CD4-positive, alpha-beta T cell treated with Interleukin-4 for 4 hours (primary cell): ENCODE data around the gene ZNF385B.
"Not testable (repeated sequence)": the region's sequence is repeated elsewhere in the genome, so short reads cannot be mapped to it uniquely, and the experiment has no call there.

Experiments
- DNase-seq: peaks from one replicate; pipeline ENCODE4 v3.0.0-alpha.2; 2020

Gene ZNF385B

GRCh38 chr2:179800776-179801175 is 60.6 kb downstream of the ZNF385B start:
- no peak for DNase-seq

GRCh38 chr2:179796213-179797007 is 65.0 kb downstream of the ZNF385B start:
- no peak for DNase-seq

DNA sequence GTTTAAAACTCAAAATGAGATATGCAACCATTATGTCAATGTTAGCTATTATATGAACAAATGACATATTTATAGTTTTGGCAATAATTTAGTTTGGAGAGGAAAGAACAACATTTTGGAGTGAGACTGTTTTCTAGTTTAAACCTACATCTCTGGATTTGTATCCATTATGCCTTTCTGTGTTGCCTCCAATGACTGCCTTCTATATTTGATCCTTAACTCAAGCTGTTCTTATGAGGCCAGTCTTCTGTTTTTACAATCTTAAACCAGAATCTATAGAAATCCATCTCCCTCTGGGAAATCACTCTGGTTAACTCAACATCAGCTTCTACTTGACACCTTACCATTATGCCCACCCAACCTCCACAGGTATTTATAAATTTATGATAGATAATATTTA is 67.5 kb downstream of the ZNF385B start:
- DNase-seq = no peak

GRCh38 chr2:179793238-179793637 is 68.2 kb downstream of the ZNF385B start:
- no peak for DNase-seq

DNA sequence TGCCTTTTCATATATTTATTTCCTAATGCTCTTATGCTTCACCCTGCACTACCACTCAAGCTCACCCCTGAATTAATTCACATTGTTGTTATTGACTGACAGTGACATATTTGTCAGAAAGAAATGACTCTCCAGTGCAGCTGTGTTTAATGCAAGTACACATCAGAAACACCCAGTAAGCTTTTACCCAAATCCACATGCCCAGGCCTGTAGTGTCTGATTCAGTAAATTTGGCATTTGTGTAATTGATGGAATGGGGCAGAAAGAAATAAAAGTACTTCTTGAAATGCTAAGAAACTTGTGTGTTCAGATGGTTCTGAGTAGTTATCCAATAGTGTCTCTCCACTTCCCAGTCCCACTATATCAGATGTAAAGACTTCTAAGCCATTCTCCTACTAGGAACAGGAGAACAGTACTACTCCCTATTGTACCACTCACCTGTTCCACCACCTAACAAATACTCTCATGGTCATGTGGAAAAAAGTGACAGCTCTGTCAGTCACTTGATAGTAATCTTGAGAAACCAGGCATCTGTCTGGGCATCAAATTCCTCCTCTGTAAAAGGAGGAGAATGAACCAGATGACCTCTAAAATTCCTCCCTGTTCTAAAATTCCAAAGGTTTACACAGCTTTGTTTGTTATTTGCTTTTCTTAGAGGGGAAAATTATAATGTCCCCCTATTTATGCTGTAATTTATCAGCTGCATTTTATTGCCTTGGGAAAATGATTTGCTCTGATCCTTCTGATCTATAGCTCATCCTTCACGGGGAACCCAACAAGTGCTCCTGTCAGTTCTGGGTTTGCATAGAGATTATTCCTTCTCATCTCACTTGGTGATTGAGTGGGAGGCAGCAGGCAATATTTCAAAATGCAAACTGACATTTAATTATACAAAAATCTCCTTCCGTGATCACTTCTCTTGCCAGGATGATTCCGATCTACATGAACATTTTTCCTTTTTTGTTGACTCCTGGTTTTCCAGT is 70.9 kb downstream of the ZNF385B start:
- DNase-seq = no peak

DNA sequence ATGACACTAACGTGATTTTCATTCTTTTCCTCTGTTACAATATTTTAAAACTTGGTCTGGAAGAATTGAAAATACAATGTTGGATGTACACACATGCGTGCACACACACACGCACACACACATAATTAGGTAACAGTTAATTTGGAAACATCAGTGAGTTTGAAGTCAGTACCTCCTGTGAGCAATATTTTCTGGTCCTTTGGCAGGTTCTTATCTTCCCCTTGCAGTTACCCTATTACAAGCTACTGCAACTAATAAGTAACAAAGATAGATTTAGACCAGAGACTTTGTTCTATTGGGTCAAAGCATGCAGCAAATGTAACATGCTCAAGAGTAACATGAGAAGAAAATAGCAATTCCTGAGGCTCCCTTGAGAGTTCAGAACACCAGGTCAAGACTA is 73.3 kb downstream of the ZNF385B start:
- no peak for DNase-seq

DNA sequence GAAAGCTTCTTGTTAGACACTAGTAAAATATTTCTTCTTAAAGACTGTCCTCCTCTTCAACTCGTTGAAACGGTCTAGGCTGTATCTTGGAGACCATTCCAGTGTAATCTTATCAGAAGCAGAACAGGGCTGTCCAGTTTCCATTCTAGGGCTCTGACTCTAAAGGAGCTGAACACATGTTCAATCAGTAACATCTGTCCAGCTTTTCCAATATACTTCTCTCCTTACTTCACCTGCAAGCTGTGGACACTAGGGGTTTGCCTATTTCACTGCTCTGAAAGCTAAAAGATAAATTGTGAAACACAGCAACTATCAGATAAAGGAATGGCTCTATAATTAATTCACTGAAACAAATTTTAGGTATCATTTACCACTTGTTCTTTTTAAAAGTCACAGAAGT is 73.8 kb downstream of the ZNF385B start:
- DNase-seq = no peak

DNA sequence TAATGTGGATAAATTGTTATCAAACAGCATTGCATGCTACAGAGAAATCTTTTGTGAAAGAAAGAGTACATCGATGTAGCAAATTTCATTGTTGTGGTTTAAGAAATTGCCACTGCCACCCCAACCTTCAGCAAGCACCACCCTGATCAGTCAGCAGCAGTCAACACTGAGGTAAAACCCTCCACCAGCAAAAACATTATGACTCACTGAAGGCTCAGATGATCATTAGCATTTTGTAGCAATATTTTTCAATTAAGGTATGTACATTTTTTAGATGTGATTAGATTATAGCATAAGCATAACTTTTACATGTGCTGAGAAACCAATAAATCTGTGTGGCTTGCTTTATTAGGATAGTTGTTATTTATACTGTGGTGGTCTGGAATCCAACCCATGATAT is 75.5 kb downstream of the ZNF385B start:
- DNase-seq = no peak

DNA sequence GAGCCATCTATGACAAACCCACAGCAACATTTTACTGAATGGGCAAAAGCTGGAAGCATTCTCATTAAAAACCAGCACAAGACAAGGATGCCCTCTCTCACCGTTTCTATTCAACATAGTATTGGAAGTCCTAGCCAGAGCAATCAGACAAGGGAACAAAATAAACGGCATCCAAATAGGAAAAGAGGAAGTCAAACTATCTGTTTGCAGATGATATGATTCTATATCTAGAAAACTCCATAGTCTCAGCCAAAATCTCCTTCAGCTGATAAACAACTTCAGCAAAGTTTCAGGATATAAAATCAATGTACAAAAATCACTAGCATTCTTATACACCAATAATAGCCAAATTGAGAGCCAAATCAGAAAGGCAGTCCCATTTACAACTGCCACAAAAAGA is 79.1 kb downstream of the ZNF385B start:
- DNase-seq = not testable (repeated sequence)

- no peak for DNase-seq
Measured at GRCh38 chr2:179773986-179774385, 87.4 kb downstream of the ZNF385B start.

- no peak for DNase-seq
Measured at GRCh38 chr2:179772346-179772745, 89.1 kb downstream of the ZNF385B start.

- no peak for DNase-seq
Measured at GRCh38 chr2:179771791-179772190, 89.6 kb downstream of the ZNF385B start.

DNA sequence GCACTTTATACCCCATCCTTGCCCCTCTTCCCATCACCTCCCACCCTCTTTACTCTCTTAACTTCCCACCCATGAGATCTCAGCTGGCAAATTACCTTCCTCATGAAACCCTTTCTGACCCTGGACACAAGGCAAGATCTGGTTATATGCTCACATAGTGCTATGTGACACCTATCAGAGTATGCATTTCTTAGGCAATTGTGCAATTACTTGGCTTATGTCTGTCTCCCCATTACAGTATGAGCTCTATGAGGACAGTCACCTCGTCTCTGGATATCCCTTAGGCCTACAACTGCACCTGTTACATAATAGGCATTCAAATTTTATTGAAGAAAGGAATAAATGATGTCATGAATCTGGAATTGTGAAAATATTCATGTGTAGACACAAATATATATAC is 91.4 kb downstream of the ZNF385B start:
- no peak for DNase-seq

DNA sequence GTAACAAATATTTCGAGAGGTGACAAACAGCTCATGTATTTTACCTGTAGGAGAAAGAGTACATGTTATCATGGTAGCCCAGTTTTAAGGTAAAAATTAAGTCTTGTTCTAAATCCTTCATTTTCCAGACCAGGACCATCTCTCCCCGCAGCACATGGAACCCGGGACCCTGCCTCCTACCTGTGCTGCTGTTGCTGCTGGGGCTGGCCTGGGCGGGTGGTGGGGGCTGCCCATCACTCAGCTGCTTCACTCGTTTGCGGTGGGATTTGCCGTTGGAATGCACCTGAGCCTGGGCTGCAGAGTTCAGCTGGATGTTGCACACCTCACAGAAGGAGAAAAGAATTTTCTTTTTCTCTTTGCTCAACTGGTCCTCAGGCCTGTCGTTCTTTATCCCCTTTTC is 92.1 kb downstream of the ZNF385B start:
- DNase-seq = no peak

DNA sequence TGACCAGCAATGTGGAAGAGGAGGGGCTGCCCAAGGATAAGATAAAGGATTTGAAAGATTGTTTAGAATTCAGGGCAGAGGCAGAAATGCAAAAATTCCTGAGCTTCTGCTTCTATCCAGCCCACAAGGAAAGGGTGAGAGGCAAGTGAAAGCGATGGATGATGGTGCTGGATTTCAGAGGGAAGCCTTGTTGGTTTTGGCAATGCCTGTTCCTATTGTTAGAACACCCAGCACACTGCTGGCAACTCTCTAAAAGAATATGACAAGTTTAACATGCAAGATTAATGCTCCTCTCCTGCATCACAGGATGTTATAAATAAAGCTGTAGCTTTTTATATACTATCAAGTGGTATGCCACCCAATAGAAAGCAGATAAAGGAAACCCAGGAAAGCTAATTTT is 92.6 kb downstream of the ZNF385B start:
- no peak for DNase-seq

GRCh38 chr2:179765666-179766065 is 95.7 kb downstream of the ZNF385B start:
- DNase-seq = no peak

GRCh38 chr2:179764710-179765109 is 96.7 kb downstream of the ZNF385B start:
- DNase-seq = no peak

DNA sequence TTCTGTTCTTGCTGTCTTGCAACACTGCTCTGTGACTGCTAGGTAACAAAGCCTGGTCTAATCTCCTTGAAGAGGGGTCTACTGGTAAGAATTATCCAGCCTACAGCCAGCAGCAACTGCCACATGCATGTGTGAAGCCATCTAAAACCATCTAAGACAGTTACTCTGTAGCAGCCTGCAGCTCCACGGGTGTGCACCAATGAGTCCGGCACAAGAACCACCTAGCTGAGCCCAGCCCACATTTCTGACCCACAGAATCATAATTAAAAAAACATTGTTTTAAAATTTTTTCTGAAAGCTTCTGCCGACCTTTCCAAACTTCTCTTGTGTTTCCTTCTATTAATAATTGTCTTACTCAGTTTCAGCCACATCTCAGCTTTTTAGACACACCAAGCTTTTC is 102.8 kb downstream of the ZNF385B start:
- no peak for DNase-seq

GRCh38 chr2:179751163-179751809 is 110.1 kb downstream of the ZNF385B start:
- DNase-seq = no peak

- no peak for DNase-seq
Measured at GRCh38 chr2:179749210-179749609, 112.2 kb downstream of the ZNF385B start.

DNA sequence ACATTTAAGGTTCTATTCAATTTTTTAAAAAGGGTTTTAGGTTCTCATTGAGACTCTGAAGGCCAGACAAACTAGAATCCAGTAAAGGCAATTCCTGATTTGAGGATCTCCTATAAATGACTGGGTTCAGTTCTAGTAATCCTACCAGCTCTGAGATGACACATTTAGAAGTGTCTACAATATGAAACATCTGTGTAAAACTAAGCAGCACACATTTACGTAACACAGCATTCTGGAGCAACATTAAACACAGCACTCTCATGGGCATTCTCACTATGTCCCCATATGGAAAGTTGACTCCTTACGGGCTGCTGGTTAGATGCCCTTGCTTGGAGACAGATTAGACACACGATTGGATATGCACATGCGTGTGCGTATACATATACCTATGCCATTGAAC is 114.4 kb downstream of the ZNF385B start:
- DNase-seq = no peak

DNA sequence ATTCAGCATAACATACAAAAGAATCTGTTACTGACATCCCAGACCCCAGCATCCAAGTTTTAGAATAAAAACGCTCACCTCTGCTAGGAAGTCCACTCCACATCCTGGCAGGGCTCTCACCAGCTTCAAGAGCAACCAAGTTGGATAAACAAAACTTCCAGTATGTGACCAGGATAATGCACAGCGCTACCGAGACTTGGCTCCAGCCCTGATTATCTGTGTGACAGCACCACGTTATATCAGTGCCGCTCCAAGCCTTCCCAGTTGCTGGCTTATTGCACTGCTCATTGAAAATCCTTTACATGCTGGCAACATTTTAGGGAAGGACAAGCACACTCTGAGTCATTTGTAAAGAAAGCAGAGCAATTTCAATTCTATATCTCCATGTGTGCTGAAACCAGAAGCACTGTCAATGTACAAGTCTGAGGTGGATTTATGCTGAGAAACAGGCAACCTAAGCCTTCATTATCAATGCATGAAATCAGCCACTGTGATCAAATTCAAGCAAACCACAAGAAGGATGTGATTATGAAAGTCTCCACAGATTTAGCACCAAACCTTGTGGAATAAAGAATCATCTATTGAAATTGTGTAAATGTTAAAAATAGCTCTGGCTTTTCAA is 115.7 kb downstream of the ZNF385B start:
- DNase-seq = no peak

DNA sequence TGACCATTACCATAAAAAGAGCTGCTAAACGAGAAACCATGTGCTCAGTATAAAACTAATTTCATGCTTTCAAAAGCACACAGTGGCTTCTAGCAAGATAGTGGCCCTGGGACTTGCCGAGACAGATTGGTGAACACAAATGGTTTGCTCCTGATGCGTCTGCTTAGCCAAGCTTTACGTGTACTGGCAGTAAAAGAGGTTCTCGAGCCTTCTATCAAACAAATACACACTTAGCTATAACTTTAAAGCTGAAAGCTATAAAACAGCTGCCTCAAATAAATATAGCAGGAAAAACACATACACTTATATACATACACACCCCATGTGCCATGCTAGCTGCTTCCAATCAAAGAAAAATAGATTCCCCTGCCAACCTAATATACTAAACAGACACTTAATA is 117.0 kb downstream of the ZNF385B start:
- no peak for DNase-seq
